SK-N-SH (cell line): ENCODE results near the gene MRPL44.

ENCODE experiments used
- POLR2AphosphoS5 ChIP-seq: IDR thresholded peaks from 2 replicates; pipeline ENCODE4 v1.6.1; 2012; ENCODE audit warnings: low read depth, low read length
- RCOR1 ChIP-seq: fragments of 150-350 bp; IDR thresholded peaks from 2 replicates; pipeline ENCODE4 v1.6.1; 2017; ENCODE audit warnings: antibody characterized with exemption, low read length
- RFX5 ChIP-seq: IDR thresholded peaks from 2 replicates; pipeline ENCODE4 v1.6.1; 2012; ENCODE audit warnings: mild to moderate bottlenecking, improper control_type of control experiment, low read length
- TCF12 ChIP-seq: IDR thresholded peaks from 2 replicates; pipeline ENCODE4 v1.4.0; 2012
- TEAD4 ChIP-seq: IDR thresholded peaks from 2 replicates; pipeline ENCODE4 v1.4.0; 2012; ENCODE audit warnings: mild to moderate bottlenecking, borderline replicate concordance; ENCODE audit not compliant: insufficient read depth
- TF ChIP-seq, protein P1 (sequence below): fragments of 200-600 bp; sonication (generic); IDR thresholded peaks from 2 replicates; pipeline ENCODE4 v1.6.1; 2017; ENCODE audit warnings: antibody characterized with exemption, mild to moderate bottlenecking, moderate library complexity
- TF ChIP-seq, protein P2 (sequence below): IDR thresholded peaks from 2 replicates; pipeline ENCODE4 v1.4.0; 2012; ENCODE audit warnings: low read depth, borderline replicate concordance
- TF ChIP-seq, protein P3 (sequence below): IDR thresholded peaks from 2 replicates; pipeline ENCODE4 v1.4.0; 2012; ENCODE audit warnings: low read depth

DNA sequence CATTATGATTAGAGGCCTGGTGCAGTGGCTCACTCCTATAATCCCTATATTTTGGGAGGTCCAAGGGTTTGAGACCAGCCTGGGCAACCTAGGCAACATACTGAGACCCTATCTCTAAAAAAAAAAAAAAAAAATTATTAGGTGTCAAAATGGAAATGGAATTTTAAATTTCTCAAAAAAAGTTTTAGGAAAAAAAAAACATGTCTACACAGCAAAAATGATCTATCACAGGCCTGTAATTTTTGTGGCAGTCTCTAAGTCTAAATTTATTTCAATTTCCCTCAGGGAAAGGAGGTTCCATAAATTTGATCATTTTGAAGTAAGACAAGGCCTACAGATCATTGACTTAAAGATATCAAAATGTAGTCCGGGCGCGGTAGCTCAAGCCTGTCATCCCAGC, 16.3 kb downstream of the MRPL44 start:
- TF ChIP-seq, protein P1, sequence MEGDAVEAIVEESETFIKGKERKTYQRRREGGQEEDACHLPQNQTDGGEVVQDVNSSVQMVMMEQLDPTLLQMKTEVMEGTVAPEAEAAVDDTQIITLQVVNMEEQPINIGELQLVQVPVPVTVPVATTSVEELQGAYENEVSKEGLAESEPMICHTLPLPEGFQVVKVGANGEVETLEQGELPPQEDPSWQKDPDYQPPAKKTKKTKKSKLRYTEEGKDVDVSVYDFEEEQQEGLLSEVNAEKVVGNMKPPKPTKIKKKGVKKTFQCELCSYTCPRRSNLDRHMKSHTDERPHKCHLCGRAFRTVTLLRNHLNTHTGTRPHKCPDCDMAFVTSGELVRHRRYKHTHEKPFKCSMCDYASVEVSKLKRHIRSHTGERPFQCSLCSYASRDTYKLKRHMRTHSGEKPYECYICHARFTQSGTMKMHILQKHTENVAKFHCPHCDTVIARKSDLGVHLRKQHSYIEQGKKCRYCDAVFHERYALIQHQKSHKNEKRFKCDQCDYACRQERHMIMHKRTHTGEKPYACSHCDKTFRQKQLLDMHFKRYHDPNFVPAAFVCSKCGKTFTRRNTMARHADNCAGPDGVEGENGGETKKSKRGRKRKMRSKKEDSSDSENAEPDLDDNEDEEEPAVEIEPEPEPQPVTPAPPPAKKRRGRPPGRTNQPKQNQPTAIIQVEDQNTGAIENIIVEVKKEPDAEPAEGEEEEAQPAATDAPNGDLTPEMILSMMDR: no peak
- TF ChIP-seq, protein P2, sequence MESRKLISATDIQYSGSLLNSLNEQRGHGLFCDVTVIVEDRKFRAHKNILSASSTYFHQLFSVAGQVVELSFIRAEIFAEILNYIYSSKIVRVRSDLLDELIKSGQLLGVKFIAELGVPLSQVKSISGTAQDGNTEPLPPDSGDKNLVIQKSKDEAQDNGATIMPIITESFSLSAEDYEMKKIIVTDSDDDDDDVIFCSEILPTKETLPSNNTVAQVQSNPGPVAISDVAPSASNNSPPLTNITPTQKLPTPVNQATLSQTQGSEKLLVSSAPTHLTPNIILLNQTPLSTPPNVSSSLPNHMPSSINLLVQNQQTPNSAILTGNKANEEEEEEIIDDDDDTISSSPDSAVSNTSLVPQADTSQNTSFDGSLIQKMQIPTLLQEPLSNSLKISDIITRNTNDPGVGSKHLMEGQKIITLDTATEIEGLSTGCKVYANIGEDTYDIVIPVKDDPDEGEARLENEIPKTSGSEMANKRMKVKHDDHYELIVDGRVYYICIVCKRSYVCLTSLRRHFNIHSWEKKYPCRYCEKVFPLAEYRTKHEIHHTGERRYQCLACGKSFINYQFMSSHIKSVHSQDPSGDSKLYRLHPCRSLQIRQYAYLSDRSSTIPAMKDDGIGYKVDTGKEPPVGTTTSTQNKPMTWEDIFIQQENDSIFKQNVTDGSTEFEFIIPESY: no peak
- TF ChIP-seq TCF12 (no peak), TEAD4 (no peak), RCOR1 (no peak), RFX5 (no peak), POLR2AphosphoS5 (no peak)
- TF ChIP-seq, protein P3, sequence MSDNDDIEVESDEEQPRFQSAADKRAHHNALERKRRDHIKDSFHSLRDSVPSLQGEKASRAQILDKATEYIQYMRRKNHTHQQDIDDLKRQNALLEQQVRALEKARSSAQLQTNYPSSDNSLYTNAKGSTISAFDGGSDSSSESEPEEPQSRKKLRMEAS: no peak
